ENCODE results near the gene SLC39A11.
A peak's percentile ranks its signal among the peaks of the same experiment; 100 is the strongest.

SLC39A11 gene

DNA sequence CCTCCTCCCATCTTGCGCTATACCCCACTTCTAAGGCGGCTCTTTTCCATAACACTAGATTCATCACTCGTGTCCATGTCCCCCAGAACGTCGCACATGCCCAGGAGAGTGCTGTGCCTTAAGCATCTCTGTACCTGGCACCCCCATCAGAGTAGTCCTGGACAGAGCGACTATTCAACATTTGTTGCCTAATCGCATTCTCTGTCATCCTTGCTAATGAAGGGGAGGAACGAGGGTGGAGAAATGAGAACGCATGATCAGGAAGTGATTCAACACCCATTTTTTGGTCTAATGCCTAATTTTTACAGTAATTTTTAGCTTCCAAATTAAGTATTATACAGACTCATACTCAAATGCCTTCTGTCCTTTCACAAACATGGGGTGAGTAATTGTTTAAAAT lies 53.2 kb downstream of the SLC39A11 start:
- DNase-seq = no peak

- DNase-seq = no peak
These were observed 61.0 kb downstream of the SLC39A11 start for GRCh38 chr17:73031472-73031871.

GRCh38 chr17:73030995-73031394 lies 61.5 kb downstream of the SLC39A11 start:
- DNase-seq = no peak

- DNase-seq = no peak
These were observed 62.0 kb downstream of the SLC39A11 start for GRCh38 chr17:73030501-73030921.

- no peak for DNase-seq
These were observed 62.5 kb downstream of the SLC39A11 start for GRCh38 chr17:73029991-73030390.

GRCh38 chr17:73029021-73029420 lies 63.5 kb downstream of the SLC39A11 start:
- DNase-seq = no peak

DNA sequence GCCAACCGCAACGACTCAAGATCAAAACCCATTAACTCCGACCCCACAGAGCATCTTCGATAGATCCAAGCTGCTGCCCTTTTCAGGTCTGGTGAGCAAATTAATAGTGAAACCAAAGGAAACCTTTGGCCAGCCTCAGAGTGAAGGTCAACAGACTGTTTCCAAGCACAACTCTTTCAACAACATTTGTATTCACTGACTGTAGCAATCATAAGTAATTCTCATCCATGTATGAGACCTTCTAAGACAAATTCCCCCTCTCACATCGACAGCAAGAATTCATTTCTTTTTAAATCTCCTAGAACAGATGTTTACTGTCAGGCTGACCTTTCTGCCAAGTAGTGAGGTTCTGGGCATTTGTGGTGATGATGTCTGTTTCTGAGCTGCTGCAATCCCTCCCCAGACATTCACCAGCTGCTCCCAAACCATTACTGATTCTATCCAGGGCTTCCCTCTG lies 64.2 kb downstream of the SLC39A11 start:
- no peak for DNase-seq

GRCh38 chr17:73027130-73027741 lies 65.3 kb downstream of the SLC39A11 start:
- no peak for DNase-seq

GRCh38 chr17:73025041-73025560 lies 67.4 kb downstream of the SLC39A11 start:
- DNase-seq = no peak

GRCh38 chr17:73023759-73024158 lies 68.7 kb downstream of the SLC39A11 start:
- no peak for DNase-seq

DNA sequence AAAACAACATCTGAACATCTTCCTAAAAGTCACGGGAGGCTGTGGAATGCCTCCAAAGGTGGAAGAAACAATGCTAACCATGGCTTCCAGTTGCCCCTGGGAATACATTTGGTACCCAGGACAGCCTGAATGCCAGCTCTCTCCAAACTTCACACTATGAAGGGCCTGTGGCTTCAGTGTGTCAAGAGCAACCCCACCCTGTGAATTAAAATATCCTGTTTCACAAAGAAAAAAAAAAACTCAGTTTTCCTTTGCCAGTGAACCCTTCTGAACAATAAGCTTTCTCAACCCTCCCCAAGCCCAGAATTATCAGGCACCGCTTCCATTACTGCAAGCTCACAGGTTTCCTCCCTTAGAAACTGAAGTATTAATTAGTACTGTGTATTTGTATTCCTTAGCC lies 69.8 kb downstream of the SLC39A11 start:
- DNase-seq = no peak

GRCh38 chr17:73021771-73022170 lies 70.7 kb downstream of the SLC39A11 start:
- no peak for DNase-seq

DNA sequence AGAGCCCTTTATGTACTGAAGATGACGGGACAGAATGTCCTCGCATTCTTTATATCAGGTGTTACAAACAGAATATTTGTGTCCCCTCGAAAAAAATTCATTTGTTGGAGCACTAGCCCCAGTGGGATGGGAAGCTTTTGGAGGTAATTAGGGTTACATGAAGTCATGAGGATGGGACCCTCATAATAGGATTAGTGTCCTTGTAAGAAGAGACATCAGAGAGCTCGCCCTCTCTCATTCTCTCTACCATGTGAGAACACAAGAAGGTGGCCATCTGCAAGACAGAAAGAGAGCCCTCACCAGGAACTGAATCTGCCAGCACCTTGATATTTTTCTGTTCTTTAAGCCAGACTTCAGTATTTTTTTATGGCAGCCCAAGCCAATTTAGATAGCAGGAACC lies 72.4 kb downstream of the SLC39A11 start:
- no peak for DNase-seq

DNA sequence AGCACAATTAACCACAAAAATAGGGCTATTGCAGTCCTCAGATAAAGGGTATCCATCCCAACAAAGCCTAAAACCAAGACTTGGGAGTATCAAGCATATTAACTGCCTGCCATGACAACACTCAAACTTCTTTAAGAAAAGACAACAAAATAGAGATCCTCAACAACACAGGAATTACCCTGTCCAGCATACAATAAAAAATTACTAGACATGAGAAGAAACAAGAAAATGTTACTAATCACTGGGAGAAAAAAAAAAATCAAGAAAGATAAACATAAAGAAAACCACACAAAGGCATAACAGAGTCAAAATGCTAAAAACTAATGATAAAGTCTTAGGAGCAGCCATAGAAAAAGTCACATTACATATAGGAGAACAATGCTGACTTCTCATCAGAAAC lies 73.9 kb downstream of the SLC39A11 start:
- no peak for DNase-seq

DNA sequence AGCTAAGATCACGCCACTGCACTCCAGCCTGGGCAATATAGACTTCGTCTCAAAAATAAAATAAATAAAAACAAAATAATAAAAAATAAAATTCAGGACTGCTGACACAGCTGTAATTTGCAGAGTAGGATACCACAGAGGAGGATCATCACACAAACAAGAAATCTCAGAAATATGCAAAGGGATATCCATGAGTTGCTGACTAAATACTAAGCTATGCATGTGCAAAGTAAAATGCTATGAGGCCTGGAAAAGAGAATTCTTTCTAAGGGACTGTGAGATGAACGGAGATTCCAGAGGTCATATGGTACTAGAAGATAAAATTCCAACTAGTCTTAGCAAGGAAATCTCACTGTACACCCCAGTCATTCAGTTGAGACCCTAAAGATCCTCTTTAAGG lies 74.8 kb downstream of the SLC39A11 start:
- no peak for DNase-seq

DNA sequence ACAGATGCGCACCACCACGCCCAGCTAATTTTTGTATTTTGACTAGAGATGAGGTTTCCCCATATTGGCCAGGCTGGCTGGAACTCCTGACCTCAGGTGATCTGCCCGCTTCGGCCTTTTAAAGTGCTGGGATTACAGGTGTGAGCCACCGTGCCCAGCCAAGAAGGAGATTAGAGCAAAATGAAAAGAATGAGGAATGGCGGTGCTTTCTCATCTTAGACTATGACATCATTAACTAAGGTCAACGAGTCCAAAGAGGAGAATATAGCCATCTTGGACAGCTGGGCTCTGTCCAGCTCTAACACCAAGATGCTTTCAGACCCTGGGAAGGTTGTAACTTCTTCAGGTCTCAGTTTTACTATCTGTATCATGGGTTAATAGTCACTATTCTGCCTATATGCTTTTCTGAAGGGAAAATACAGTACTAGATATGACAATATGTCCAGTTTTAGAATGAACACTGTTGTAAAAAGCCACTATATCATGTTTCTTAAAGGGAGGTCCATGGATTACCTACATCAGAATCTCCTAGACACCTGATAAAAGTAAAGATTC lies 76.7 kb downstream of the SLC39A11 start:
- no peak for DNase-seq

- DNase-seq = no peak
These were observed 78.4 kb downstream of the SLC39A11 start for GRCh38 chr17:73013816-73014663.

DNA sequence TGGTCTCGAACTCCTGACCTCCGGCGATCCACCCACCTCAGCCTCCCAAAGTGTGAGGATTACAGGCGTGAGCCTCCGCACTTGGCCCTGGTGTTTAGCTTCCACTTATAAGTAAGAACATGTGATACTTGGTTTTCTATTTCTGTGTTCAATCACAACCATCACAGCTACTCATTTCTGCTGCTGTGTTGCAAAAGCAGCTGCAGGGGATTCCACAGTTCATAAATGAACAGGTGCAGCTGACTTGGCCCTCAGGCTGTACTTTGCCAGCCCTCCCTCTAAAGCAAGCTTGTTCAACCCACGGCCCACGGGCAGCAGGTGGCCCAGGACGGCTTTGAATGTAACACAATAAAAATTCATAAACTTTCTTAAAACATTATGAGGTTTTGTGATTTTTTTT lies 79.2 kb downstream of the SLC39A11 start:
- DNase-seq = peak in 1 of 2 donors; percentile 10

DNA sequence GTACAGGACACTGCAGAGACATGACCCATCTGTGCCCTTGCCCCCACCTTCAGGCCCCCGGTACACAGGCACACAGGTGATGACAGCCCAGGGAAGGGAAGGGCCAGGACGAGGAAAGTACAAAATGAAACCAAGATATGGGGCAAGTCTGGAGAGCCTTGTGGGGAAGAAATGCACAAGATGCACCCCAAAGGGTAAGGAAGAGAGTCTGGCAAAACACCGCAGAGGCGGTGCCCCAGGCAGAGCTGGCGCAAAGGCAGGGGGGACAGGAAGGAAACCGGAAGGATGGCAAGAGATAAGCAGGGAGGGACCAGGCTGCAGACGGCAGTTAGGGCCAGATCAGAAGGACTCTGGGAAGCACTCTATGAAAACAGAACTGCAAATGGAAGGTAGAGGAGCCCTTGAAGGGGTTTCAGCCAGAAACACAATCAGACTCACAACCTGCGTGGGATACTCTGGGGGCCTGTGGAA lies 81.4 kb downstream of the SLC39A11 start:
- peak in 1 of 2 donors; percentile 9 for DNase-seq

DNA sequence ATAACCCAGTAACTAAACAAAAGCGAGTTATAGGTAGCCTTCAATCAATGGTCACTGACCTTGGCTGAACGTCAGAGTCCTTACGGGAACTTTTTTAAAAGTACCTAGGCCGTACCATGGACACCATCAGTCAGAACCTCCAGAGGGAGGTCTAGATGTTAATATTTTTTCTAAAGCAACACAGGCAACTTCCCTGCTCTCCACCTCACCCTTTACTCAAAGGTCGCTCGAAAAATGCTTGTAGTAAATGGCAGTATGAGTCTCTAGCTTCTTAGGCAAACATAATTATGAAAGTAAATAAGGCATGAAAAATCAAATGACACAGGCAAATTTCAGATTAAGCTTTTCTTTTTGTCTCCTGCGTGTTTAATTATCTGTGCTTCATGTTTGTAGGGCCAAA lies 82.1 kb downstream of the SLC39A11 start:
- no peak for DNase-seq

DNA sequence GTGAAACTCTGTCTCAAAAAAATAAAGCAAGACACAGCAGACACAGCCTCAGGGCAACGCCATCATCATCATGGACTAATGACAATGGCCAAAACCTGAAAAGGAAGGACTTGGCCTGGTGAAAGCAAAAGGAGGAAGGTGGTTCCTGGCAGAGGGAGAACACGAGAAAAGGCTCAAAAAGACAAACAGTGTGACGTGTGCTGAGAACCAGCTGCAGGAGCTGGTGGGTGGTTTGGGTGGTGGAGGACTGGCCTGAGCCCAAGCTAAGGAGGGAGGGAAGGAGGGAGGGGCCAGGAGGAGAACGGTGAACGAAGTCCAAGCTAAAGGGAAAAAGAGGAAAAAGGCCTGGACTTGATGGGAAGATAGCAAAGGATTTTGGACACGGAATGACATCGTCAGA lies 85.1 kb downstream of the SLC39A11 start:
- DNase-seq = peak; percentile 15 to 59

DNA sequence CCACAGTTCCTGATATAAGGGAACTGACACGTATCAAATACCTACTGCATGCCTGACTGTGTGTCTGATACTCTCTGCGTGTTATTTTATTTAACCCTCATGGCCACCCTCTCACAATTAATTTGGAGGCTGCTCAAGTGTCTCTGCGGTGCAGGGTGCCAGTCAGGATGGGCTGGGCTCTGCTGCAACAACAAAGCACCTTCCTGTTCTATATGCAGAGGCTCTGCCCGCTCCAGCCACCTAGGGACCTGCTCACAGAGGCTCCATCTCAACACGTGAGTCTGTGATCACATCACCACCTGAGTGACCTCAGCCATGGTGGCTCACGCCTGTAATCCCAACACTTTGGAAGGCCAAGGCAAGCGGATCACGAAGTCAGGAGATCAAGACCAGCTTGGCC lies 87.1 kb downstream of the SLC39A11 start:
- DNase-seq = no peak

- no peak for DNase-seq
These were observed 89.0 kb downstream of the SLC39A11 start for GRCh38 chr17:73003487-73003886.

- DNase-seq = no peak
These were observed 91.7 kb downstream of the SLC39A11 start for GRCh38 chr17:73000832-73001231.

Measured in inflammatory macrophage treated with lipopolysaccharide for 1 hour (primary cell).